ENCODE data around the gene TRAPPC2L.

DNA sequence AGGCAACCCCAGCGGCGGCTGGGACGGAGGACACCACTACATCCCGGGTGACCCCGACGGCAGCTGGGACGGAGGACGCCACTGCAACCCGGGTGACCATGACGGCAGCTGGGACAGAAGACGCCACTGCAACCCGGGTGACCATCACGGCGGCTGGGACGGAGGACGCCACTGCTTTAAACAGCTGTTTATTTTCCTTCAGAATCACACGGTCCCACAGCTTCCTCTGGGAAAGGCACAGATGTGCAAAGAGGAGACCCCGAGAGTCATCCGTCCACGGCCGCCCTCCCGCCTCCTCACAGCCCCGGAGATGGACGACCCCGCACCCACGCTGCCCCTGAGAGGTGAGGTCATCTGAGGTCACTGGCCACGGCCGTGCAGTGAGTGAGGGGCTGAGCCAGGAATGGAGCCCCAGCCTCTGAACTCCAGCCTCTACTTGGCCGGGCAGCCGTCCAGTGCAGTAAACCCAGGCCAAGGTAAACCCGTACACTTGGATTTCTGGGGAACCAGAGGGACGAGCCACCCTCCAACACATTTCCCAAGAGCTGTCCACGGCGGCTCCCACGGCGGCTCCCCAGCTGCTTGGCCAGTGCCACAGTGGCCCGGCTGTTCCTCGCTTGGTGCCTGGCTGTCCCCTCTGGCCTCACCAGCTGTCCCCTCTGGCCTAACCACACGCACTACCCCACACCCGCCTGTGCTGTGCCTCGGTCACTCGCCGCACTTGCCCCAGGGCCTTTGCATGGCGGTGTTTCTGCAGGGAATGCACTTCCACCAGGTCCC lies 52.7 kb downstream of the TRAPPC2L start:
- TF ChIP-seq, protein P1, sequence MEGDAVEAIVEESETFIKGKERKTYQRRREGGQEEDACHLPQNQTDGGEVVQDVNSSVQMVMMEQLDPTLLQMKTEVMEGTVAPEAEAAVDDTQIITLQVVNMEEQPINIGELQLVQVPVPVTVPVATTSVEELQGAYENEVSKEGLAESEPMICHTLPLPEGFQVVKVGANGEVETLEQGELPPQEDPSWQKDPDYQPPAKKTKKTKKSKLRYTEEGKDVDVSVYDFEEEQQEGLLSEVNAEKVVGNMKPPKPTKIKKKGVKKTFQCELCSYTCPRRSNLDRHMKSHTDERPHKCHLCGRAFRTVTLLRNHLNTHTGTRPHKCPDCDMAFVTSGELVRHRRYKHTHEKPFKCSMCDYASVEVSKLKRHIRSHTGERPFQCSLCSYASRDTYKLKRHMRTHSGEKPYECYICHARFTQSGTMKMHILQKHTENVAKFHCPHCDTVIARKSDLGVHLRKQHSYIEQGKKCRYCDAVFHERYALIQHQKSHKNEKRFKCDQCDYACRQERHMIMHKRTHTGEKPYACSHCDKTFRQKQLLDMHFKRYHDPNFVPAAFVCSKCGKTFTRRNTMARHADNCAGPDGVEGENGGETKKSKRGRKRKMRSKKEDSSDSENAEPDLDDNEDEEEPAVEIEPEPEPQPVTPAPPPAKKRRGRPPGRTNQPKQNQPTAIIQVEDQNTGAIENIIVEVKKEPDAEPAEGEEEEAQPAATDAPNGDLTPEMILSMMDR (conservative IDR thresholded peaks at IDR 0.05) = no peak
- no peak for TF ChIP-seq ZFX (IDR thresholded peaks at IDR 0.05)

Data from C4-2B (cell line).